Suprapubic skin (tissue), 3 donors: Measurements from ENCODE around the gene CHAD.

Experiments
- POLR2A ChIP-seq, 2 donors: fragments of 450-650 bp; IDR thresholded peaks; one replicate each; pipeline ENCODE4 v1.6.1; 2017; ENCODE audit warnings: antibody characterized with exemption in 2 of 2, mild to moderate bottlenecking in 2 of 2, moderate library complexity in 2 of 2
- TF ChIP-seq, protein P1 (sequence below), 2 donors: fragments of 200-600 bp in 1 of 2; fragments of 450-650 bp in 1 of 2; sonication (generic) in 1 of 2; IDR thresholded peaks; one replicate each; pipeline ENCODE4 v1.5.1; 2016 to 2019; ENCODE audit warnings: antibody characterized with exemption in 2 of 2, mild to moderate bottlenecking in 1 of 2, moderate library complexity in 1 of 2

DNA sequence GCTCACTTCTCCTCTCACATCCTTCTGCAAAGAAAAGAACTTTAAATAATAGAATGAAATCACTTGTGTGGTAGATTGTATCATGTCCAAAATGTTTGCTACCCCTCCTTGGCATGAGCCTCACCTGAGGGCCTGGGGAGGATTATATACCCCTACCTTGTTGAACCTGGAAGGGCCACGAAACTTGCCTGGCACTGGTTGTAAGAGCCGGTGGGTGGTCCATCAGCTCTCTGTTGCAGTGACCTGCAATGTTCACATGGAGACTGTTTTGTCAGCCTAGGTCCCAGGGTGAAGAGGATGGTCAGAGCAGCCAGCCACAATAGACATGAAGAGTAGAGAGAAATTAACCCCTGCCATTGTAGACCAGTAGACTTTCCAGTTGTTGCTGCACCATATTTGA, 20.2 kb upstream of the CHAD start:
- TF ChIP-seq, protein P1, sequence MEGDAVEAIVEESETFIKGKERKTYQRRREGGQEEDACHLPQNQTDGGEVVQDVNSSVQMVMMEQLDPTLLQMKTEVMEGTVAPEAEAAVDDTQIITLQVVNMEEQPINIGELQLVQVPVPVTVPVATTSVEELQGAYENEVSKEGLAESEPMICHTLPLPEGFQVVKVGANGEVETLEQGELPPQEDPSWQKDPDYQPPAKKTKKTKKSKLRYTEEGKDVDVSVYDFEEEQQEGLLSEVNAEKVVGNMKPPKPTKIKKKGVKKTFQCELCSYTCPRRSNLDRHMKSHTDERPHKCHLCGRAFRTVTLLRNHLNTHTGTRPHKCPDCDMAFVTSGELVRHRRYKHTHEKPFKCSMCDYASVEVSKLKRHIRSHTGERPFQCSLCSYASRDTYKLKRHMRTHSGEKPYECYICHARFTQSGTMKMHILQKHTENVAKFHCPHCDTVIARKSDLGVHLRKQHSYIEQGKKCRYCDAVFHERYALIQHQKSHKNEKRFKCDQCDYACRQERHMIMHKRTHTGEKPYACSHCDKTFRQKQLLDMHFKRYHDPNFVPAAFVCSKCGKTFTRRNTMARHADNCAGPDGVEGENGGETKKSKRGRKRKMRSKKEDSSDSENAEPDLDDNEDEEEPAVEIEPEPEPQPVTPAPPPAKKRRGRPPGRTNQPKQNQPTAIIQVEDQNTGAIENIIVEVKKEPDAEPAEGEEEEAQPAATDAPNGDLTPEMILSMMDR (IDR thresholded peaks at IDR 0.05) = no peak
- TF ChIP-seq POLR2A (IDR thresholded peaks at IDR 0.05) = no peak
